Glutamatergic neuron (in vitro differentiated cells): ENCODE data around the gene UNC50. TPM values are rescaled to one million over a fixed set of nuclear protein-coding genes. Genes with fewer than 3 reads are reported as not detected.

ENCODE experiments used
- DNase-seq: peaks from one replicate; pipeline ENCODE4 v3.0.0; 2022
- H3K27ac Mint-ChIP-seq: one replicate; pipeline ENCODE4 v1.8.0; 2020; ENCODE audit warnings: mild to moderate bottlenecking, mixed read lengths, inconsistent platforms; ENCODE audit not compliant: unreplicated experiment
- H3K27me3 Mint-ChIP-seq: one replicate; pipeline ENCODE4 v1.8.0; 2020; ENCODE audit warnings: mild to moderate bottlenecking, moderate library complexity, mixed read lengths, inconsistent platforms; ENCODE audit not compliant: unreplicated experiment
- H3K36me3 Mint-ChIP-seq: one replicate; pipeline ENCODE4 v1.8.0; 2020; ENCODE audit warnings: mild to moderate bottlenecking, mixed read lengths, inconsistent platforms; ENCODE audit not compliant: unreplicated experiment
- H3K4me1 Mint-ChIP-seq: one replicate; pipeline ENCODE4 v1.8.0; 2020; ENCODE audit warnings: mild to moderate bottlenecking, low read depth, mixed read lengths, inconsistent platforms; ENCODE audit not compliant: unreplicated experiment
- H3K4me3 Mint-ChIP-seq: one replicate; pipeline ENCODE4 v1.8.0; 2020; ENCODE audit warnings: mild to moderate bottlenecking, mixed read lengths, inconsistent platforms; ENCODE audit not compliant: unreplicated experiment
- H3K9me3 Mint-ChIP-seq: one replicate; pipeline ENCODE4 v1.8.0; 2020; ENCODE audit warnings: mild to moderate bottlenecking, moderate library complexity, mixed read lengths, inconsistent platforms; ENCODE audit not compliant: unreplicated experiment
- total RNA-seq: library from RNA; stranded (reverse); fragmentation: NEBNext Ultra II Directional; extraction: Animal tissue kit (Norgen Biotek cat#: 25700); gene quantifications from one replicate; pipeline ENCODE4 v1.2.1, GENCODE V29; 2021; ENCODE audit not compliant: unreplicated experiment
- TF ChIP-seq, protein P1 (sequence below): fragments of 200-600 bp; sonication (generic); IDR thresholded peaks from one replicate; pipeline ENCODE4 v1.5.0; 2021; ENCODE audit not compliant: partially characterized antibody, unreplicated experiment

The UNC50 gene
- total RNA-seq, 1 donor from 2014 or later, result 43.0 TPM

DNA sequence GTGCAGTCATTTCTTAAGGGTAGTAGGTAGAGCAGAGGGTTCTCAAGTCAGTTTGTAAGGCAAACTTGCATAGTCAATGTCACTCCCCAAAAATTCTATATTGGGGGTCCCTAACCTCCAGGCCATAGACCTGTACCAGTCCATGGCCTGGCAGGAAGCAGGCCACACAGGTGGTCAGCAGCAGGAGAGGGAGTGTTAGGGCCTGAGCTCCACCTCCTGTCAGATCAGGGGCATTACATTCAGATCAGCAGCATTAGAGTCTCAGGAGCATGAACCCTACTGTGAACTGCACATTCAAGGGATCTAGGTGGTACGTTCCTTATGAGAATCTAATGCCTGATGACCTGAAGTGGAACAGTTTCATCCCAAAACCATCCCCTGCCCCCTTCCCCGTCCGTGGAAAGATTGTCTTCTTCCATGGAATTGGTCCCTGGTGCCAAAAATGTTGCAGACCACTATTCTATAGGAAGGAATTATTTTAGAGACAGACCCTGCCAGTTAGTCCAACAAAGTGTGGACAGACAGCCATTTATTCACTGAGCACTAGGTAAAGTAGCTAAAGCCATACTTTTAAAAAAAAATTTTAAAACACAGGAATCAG lies 6.8 kb upstream of the UNC50 start:
- peaks cover under 1% of the 10 kb centered on the region for H3K9me3 Mint-ChIP-seq
- TF ChIP-seq, protein P1, sequence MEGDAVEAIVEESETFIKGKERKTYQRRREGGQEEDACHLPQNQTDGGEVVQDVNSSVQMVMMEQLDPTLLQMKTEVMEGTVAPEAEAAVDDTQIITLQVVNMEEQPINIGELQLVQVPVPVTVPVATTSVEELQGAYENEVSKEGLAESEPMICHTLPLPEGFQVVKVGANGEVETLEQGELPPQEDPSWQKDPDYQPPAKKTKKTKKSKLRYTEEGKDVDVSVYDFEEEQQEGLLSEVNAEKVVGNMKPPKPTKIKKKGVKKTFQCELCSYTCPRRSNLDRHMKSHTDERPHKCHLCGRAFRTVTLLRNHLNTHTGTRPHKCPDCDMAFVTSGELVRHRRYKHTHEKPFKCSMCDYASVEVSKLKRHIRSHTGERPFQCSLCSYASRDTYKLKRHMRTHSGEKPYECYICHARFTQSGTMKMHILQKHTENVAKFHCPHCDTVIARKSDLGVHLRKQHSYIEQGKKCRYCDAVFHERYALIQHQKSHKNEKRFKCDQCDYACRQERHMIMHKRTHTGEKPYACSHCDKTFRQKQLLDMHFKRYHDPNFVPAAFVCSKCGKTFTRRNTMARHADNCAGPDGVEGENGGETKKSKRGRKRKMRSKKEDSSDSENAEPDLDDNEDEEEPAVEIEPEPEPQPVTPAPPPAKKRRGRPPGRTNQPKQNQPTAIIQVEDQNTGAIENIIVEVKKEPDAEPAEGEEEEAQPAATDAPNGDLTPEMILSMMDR, result peak; percentile 68
- no peak overlapping the region for H3K27ac Mint-ChIP-seq
- peaks cover under 1% of the 10 kb centered on the region for H3K4me1 Mint-ChIP-seq
- H3K4me3 Mint-ChIP-seq, result no peak overlapping the region
- peak; percentile 40 for DNase-seq
- H3K36me3 Mint-ChIP-seq, result no peaks in the 10 kb centered on the region
- H3K27me3 Mint-ChIP-seq, result peaks cover 2% of the 10 kb centered on the region

DNA sequence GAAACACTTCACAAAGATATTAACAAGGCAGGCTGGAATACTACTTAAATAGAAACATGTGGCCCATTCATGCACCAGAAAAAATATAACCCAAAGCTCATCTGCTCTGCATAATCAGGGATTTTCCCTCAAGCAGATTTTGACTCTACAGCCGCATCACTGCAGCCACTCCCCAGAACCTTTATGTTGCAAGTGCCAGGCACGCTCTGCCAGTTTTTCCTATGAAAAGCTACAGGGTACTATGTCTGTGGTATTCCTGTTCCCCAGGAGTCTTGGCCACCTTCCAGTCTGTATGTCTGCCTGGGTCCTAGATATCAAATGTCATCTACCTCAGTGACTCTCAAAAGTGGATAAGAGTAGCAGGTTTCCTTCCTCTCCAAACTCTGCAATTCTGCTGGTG lies 3.8 kb upstream of the UNC50 start:
- Mint-ChIP-seq H3K36me3 (no peaks in the 10 kb centered on the region), H3K27me3 (peaks cover 7% of the 10 kb centered on the region), H3K27ac (no peak overlapping the region), H3K9me3 (peaks cover 9% of the 10 kb centered on the region), H3K4me1 (peaks cover 14% of the 10 kb centered on the region), H3K4me3 (no peak overlapping the region)
- DNase-seq, result no peak
- TF ChIP-seq, protein P1, result no peak

- peaks cover 18% of the 10 kb centered on the region for H3K4me1 Mint-ChIP-seq
- TF ChIP-seq, protein P1, result no peak
- no peak overlapping the region for H3K27ac Mint-ChIP-seq
- peaks cover 9% of the 10 kb centered on the region for H3K9me3 Mint-ChIP-seq
- no peak for DNase-seq
- no peak overlapping the region for H3K4me3 Mint-ChIP-seq
- peaks cover 7% of the 10 kb centered on the region for H3K27me3 Mint-ChIP-seq
- no peaks in the 10 kb centered on the region for H3K36me3 Mint-ChIP-seq
These were observed 3.3 kb upstream of the UNC50 start for GRCh38 chr2:98605076-98605475.

GRCh38 chr2:98606431-98606830 lies 2.0 kb upstream of the UNC50 start:
- H3K27me3 Mint-ChIP-seq, result peaks cover 9% of the 10 kb centered on the region
- H3K4me3 Mint-ChIP-seq, result peak overlapping the region; percentile 91
- no peaks in the 10 kb centered on the region for H3K36me3 Mint-ChIP-seq
- TF ChIP-seq, protein P1, result no peak
- no peak for DNase-seq
- H3K4me1 Mint-ChIP-seq, result peaks cover 18% of the 10 kb centered on the region
- H3K27ac Mint-ChIP-seq, result peak overlapping the region; percentile 34
- peaks cover 9% of the 10 kb centered on the region for H3K9me3 Mint-ChIP-seq

- Mint-ChIP-seq H3K4me1 (peaks cover 18% of the 10 kb centered on the region), H3K27me3 (peaks cover 9% of the 10 kb centered on the region), H3K27ac (peak overlapping the region; percentile 78), H3K36me3 (no peaks in the 10 kb centered on the region), H3K9me3 (peaks cover 9% of the 10 kb centered on the region), H3K4me3 (peak overlapping the region; percentile 91)
- TF ChIP-seq, protein P1, result no peak
- DNase-seq, result no peak
These were observed 1.3 kb upstream of the UNC50 start for GRCh38 chr2:98607104-98607503.
